GM19452 (cell line): ENCODE measurements around the gene GLS.
"Not testable (repeated sequence)": the region's sequence is repeated elsewhere in the genome, so short reads cannot be mapped to it uniquely, and the experiment has no call there.

Experiments
- ATAC-seq: cut with Tn5 transposase; IDR thresholded peaks from one replicate; pipeline ENCODE4 v1.9.1; 2021; ENCODE audit not compliant: unreplicated experiment

The GLS gene

GRCh38 chr2:190929919-190930318 is 49.3 kb downstream of the GLS start:
- no peak for ATAC-seq

GRCh38 chr2:190930411-190930810 is 49.8 kb downstream of the GLS start:
- ATAC-seq: no peak

GRCh38 chr2:190932514-190932913 is 51.9 kb downstream of the GLS start:
- no peak for ATAC-seq

- no peak for ATAC-seq
Measured at GRCh38 chr2:190933361-190933760, 52.7 kb downstream of the GLS start.

GRCh38 chr2:190935054-190935453 is 54.4 kb downstream of the GLS start:
- no peak for ATAC-seq

GRCh38 chr2:190938771-190939335 is 58.2 kb downstream of the GLS start:
- no peak for ATAC-seq

- no peak for ATAC-seq
Measured at GRCh38 chr2:190940454-190940853, 59.8 kb downstream of the GLS start.

GRCh38 chr2:190941571-190941970 is 61.0 kb downstream of the GLS start:
- no peak for ATAC-seq

- no peak for ATAC-seq
Measured at GRCh38 chr2:190942697-190943096, 62.1 kb downstream of the GLS start.

- no peak for ATAC-seq
Measured at GRCh38 chr2:190943706-190944105, 63.1 kb downstream of the GLS start.

- no peak for ATAC-seq
Measured at GRCh38 chr2:190947141-190947540, 66.5 kb downstream of the GLS start.

- ATAC-seq: peak; percentile 65
Measured at GRCh38 chr2:190947711-190948251, 67.2 kb downstream of the GLS start.

- ATAC-seq: no peak
Measured at GRCh38 chr2:190948671-190949070, 68.0 kb downstream of the GLS start.

GRCh38 chr2:190950566-190950991 is 70.0 kb downstream of the GLS start:
- no peak for ATAC-seq

GRCh38 chr2:190953257-190953656 is 72.6 kb downstream of the GLS start:
- no peak for ATAC-seq

- no peak for ATAC-seq
Measured at GRCh38 chr2:190959911-190960788, 79.5 kb downstream of the GLS start.

GRCh38 chr2:190961117-190961516 is 80.5 kb downstream of the GLS start:
- not testable (repeated sequence) for ATAC-seq

- no peak for ATAC-seq
Measured at GRCh38 chr2:190961918-190962487, 81.4 kb downstream of the GLS start.

GRCh38 chr2:190963088-190963487 is 82.5 kb downstream of the GLS start:
- no peak for ATAC-seq

GRCh38 chr2:190964170-190964795 is 83.7 kb downstream of the GLS start:
- ATAC-seq: no peak

GRCh38 chr2:190965580-190966222 is 85.1 kb downstream of the GLS start:
- ATAC-seq: no peak
